Measurements from ENCODE around the gene HOXB6.

HOXB6 gene

GRCh38 chr17:48630925-48631692, 26.3 kb upstream of the HOXB6 start:
- Histone ChIP-seq H3K27me3 (ENCODE audit: control insufficient read depth, insufficient read depth, low read length) (peaks cover 64% of the 10 kb centered on the region), H3K9ac (ENCODE audit: low read length) (no peak overlapping the region), H3K36me3 (ENCODE audit: control insufficient read depth, insufficient read depth, low read length) (no peaks in the 10 kb centered on the region), H3K4me1 (ENCODE audit: control insufficient read depth, insufficient read depth, low read length) (no peaks in the 10 kb centered on the region), H3K27ac (ENCODE audit: low read depth, low read length) (no peak overlapping the region), H3K4me3 (ENCODE audit: low read length) (peak overlapping the region; percentile 43)

GRCh38 chr17:48630009-48630924, 25.5 kb upstream of the HOXB6 start:
- H3K27me3 ChIP-seq (ENCODE audit: control insufficient read depth, insufficient read depth, low read length) = peaks cover 72% of the 10 kb centered on the region
- no peak overlapping the region for H3K9ac ChIP-seq (ENCODE audit: low read length)
- H3K27ac ChIP-seq (ENCODE audit: low read depth, low read length) = no peak overlapping the region
- no peaks in the 10 kb centered on the region for H3K36me3 ChIP-seq (ENCODE audit: control insufficient read depth, insufficient read depth, low read length)
- H3K4me3 ChIP-seq (ENCODE audit: low read length) = no peak overlapping the region
- no peaks in the 10 kb centered on the region for H3K4me1 ChIP-seq (ENCODE audit: control insufficient read depth, insufficient read depth, low read length)

- Histone ChIP-seq H3K36me3 (ENCODE audit: control insufficient read depth, insufficient read depth, low read length) (no peaks in the 10 kb centered on the region), H3K4me3 (ENCODE audit: low read length) (no peak overlapping the region), H3K27me3 (ENCODE audit: control insufficient read depth, insufficient read depth, low read length) (peaks cover 66% of the 10 kb centered on the region), H3K9ac (ENCODE audit: low read length) (no peak overlapping the region), H3K27ac (ENCODE audit: low read depth, low read length) (no peak overlapping the region), H3K4me1 (ENCODE audit: control insufficient read depth, insufficient read depth, low read length) (no peaks in the 10 kb centered on the region)
Measured at GRCh38 chr17:48629411-48629759, 24.6 kb upstream of the HOXB6 start.

- H3K36me3 ChIP-seq (ENCODE audit: control insufficient read depth, insufficient read depth, low read length) = no peaks in the 10 kb centered on the region
- H3K4me3 ChIP-seq (ENCODE audit: low read length) = no peak overlapping the region
- no peak overlapping the region for H3K9ac ChIP-seq (ENCODE audit: low read length)
- no peaks in the 10 kb centered on the region for H3K4me1 ChIP-seq (ENCODE audit: control insufficient read depth, insufficient read depth, low read length)
- H3K27ac ChIP-seq (ENCODE audit: low read depth, low read length) = no peak overlapping the region
- peaks cover 67% of the 10 kb centered on the region for H3K27me3 ChIP-seq (ENCODE audit: control insufficient read depth, insufficient read depth, low read length)
Measured at GRCh38 chr17:48628649-48629410, 24.0 kb upstream of the HOXB6 start.

- no peaks in the 10 kb centered on the region for H3K36me3 ChIP-seq (ENCODE audit: control insufficient read depth, insufficient read depth, low read length)
- no peak overlapping the region for H3K27ac ChIP-seq (ENCODE audit: low read depth, low read length)
- no peaks in the 10 kb centered on the region for H3K4me1 ChIP-seq (ENCODE audit: control insufficient read depth, insufficient read depth, low read length)
- H3K27me3 ChIP-seq (ENCODE audit: control insufficient read depth, insufficient read depth, low read length) = peaks cover 66% of the 10 kb centered on the region
- H3K4me3 ChIP-seq (ENCODE audit: low read length) = no peak overlapping the region
- H3K9ac ChIP-seq (ENCODE audit: low read length) = no peak overlapping the region
Measured at GRCh38 chr17:48627623-48628521, 23.1 kb upstream of the HOXB6 start.

GRCh38 chr17:48627118-48627597, 22.4 kb upstream of the HOXB6 start:
- Histone ChIP-seq H3K27ac (ENCODE audit: low read depth, low read length) (no peak overlapping the region), H3K27me3 (ENCODE audit: control insufficient read depth, insufficient read depth, low read length) (peaks cover 60% of the 10 kb centered on the region), H3K9ac (ENCODE audit: low read length) (peak overlapping the region; percentile 3), H3K36me3 (ENCODE audit: control insufficient read depth, insufficient read depth, low read length) (no peaks in the 10 kb centered on the region), H3K4me3 (ENCODE audit: low read length) (peak overlapping the region; percentile 43), H3K4me1 (ENCODE audit: control insufficient read depth, insufficient read depth, low read length) (no peaks in the 10 kb centered on the region)

- no peaks in the 10 kb centered on the region for H3K36me3 ChIP-seq (ENCODE audit: control insufficient read depth, insufficient read depth, low read length)
- peak within 1 kb of the TSS; percentile 62 for H3K4me3 ChIP-seq (ENCODE audit: low read length)
- H3K27ac ChIP-seq (ENCODE audit: low read depth, low read length) = no peak within 1 kb of the TSS
- H3K4me1 ChIP-seq (ENCODE audit: control insufficient read depth, insufficient read depth, low read length) = no peaks in the 10 kb centered on the region
- H3K9ac ChIP-seq (ENCODE audit: low read length) = peak within 1 kb of the TSS; percentile 3
- H3K27me3 ChIP-seq (ENCODE audit: control insufficient read depth, insufficient read depth, low read length) = peaks cover 62% of the 10 kb centered on the region
Measured at GRCh38 chr17:48626245-48627117, 21.7 kb upstream of the HOXB6 start, which contains the start of gene HOXB9. Gene HOXB9 (minus strand): TSS chr17:48626358. CDS start chr17:48626269, 89 bp downstream.

- Histone ChIP-seq H3K4me3 (ENCODE audit: low read length) (peak overlapping the region; percentile 62), H3K4me1 (ENCODE audit: control insufficient read depth, insufficient read depth, low read length) (no peaks in the 10 kb centered on the region), H3K9ac (ENCODE audit: low read length) (no peak overlapping the region), H3K27ac (ENCODE audit: low read depth, low read length) (no peak overlapping the region), H3K36me3 (ENCODE audit: control insufficient read depth, insufficient read depth, low read length) (no peaks in the 10 kb centered on the region), H3K27me3 (ENCODE audit: control insufficient read depth, insufficient read depth, low read length) (peaks cover 59% of the 10 kb centered on the region)
Measured at GRCh38 chr17:48625495-48626244, 20.9 kb upstream of the HOXB6 start.

- H3K27ac ChIP-seq (ENCODE audit: low read depth, low read length) = no peak overlapping the region
Measured at GRCh38 chr17:48624544-48625494, 20.0 kb upstream of the HOXB6 start.

More at GRCh38 chr17:48624544-48625494, 20.0 kb upstream of the HOXB6 start:
- Histone ChIP-seq H3K4me3 (ENCODE audit: low read length) (peak overlapping the region; percentile 62), H3K9ac (ENCODE audit: low read length) (no peak overlapping the region), H3K36me3 (ENCODE audit: control insufficient read depth, insufficient read depth, low read length) (no peaks in the 10 kb centered on the region), H3K4me1 (ENCODE audit: control insufficient read depth, insufficient read depth, low read length) (no peaks in the 10 kb centered on the region), H3K27me3 (ENCODE audit: control insufficient read depth, insufficient read depth, low read length) (peaks cover 59% of the 10 kb centered on the region)

Data from rectal smooth muscle tissue (tissue), 1 donor.